ENCODE results near the gene AKR7A2.

DNA sequence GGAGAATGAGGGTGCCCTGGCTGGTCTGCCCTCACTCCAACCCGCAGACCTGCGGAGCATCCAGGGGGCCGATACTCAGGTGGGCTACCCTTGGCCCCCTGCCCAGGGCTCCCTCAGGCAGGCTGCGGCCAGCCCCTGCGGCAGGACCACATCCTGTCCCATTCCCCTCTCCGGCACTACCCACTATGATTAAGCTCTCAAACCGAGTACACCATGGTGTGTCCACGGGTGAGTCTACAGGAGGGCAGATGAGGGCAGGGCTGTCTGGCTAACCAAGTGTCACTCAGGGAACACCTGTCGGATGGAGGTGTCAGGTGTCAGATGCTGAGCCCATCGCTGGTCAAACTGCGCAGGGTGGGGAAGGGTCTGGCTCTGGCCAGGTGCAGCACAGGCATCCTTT, 47.4 kb upstream of the AKR7A2 start:
- TF ChIP-seq EZH2 (IDR thresholded peaks at IDR 0.05; ENCODE audit: insufficient read depth, low read length) (no peak), CTCF (IDR thresholded peaks at IDR 0.05; ENCODE audit: insufficient read depth, low read depth, low read length) (no peak)
